Embryonic facial prominence (tissue), 1 donor: ENCODE measurements around the gene DENND1B.

ENCODE experiments used
- DNase-seq: peaks from one replicate; pipeline ENCODE4 v3.0.0-alpha.2; 2016; ENCODE audit errors: extremely low spot score

DENND1B gene, protein sequence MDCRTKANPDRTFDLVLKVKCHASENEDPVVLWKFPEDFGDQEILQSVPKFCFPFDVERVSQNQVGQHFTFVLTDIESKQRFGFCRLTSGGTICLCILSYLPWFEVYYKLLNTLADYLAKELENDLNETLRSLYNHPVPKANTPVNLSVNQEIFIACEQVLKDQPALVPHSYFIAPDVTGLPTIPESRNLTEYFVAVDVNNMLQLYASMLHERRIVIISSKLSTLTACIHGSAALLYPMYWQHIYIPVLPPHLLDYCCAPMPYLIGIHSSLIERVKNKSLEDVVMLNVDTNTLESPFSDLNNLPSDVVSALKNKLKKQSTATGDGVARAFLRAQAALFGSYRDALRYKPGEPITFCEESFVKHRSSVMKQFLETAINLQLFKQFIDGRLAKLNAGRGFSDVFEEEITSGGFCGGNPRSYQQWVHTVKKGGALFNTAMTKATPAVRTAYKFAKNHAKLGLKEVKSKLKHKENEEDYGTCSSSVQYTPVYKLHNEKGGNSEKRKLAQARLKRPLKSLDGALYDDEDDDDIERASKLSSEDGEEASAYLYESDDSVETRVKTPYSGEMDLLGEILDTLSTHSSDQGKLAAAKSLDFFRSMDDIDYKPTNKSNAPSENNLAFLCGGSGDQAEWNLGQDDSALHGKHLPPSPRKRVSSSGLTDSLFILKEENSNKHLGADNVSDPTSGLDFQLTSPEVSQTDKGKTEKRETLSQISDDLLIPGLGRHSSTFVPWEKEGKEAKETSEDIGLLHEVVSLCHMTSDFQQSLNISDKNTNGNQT

DNA sequence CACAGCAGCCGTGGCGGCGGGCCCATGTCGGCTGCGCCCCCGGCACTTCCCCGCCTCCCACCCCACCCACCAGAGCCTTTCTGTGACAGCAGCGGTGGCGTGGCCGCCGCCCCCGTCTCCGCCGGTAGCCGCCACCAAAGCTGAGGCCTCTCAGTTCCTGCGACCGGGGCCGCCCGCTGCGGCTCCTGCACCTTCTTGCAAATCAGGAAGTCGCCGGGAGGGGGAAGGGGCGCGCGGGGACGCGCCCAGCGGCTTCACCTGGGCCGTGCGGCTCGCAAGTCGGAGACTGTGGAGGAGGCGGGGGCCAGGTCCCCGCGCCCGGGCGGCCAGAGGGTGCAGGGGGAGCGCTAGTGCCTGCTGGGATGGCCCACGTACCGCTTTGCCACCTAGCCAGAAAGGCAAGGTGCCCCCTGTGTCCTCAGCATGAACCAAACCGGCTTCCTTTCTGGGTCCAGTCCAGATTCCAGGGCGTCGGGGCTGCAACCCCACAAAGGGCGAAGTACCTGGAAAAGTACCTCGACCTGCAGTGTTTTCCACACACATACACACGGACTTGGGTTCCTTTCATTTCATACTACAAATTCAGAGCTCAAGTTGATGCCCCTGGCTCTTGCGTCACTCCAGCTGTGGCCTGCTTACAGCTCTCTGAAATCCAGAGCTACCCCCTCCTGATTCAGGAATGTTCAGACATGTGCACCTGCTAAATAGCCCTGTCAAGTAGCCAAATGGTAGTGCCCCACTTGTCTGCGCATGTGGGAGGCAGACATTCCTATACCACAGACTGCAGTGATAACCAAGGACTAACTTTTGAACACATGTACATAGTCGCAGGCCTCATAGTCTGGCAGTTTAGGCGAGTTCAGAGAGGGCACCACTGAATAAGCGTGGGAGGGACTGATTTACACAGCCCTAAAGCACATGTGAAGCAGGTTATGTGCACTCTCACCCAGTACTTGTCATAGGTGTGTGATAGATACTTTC lies at the start of gene DENND1B:
TSS of gene DENND1B (minus strand) at position 199 of the 981 bp plus-strand sequence. CDS start 325 bp downstream, outside the sequence.
- DNase-seq = peak; percentile 42

DNA sequence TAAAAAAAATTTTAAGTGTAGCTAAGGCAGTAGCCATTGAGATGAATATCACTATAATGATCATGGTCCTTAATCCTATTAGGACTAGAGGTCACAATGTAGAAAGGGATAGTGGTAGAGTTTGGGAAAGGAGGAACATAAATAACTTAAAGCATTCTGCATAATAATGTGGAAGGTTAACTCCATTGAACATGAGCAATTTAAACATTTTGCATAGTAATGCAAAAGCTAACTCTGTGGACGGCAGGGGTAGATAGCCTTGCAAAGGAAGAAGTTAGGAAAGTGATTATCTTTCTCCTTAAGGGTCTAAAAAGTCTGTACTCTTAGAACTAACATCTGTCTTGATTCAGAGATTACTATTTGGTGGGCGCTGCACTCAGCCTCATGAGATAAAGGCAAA lies 39.0 kb upstream of the DENND1B start:
- no peak for DNase-seq

DNA sequence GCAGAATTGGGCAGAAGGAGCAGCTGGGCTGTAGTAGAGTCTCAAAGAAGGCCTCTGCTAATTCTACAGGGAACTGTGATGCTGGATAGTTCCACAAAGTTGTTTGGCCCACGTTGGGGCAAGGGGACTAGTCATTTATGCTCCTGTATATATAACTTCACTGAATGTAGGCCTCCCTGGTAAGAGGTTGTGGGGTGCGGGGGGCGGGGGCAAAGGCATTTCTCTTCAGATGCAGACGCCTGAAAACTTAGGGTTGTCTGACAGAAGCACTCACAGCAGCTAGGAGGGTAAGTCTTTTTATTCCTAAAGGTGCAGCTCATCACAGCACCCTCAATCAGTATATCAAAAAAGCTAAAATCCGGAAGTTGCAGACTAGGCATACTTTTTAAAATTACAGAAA lies 38.5 kb upstream of the DENND1B start:
- DNase-seq = no peak

DNA sequence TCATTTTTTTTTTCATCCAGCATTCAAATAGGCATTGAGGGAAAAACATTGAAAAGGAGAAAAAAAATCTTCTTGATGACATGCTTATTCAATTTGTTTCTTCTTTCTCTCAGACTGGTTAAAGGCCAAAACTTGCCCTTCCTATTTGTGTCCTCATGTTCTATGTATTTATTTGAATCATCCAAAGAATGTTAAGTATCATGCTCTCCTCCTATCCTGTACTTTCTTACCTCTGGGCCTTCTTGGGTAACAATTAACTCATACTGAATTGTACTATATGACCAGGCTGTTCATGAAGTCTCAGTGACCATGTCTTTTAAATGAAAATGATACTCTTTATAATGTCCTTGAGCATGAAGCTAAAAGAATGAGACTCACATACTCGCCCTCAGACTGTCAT lies 36.5 kb upstream of the DENND1B start:
- no peak for DNase-seq

DNA sequence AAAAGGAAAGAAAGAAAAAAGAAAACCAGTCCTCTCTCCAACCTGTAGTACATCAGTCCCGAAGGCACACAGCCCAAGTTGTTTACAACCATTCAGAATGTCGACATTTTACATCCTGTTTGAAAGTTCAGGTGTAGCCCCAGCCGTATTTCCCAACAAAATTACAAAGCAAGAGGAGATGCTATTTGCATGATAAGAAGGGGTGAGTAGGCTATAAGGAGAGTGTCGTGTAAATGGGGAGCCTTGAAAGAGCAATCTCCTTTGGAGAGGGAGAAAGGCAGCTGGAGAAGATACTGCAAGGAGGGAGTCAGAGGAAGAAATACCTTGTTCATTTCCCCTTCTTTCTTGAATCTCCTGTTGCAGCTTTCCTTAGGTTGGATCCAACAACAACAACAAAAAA lies 35.5 kb upstream of the DENND1B start:
- no peak for DNase-seq

DNA sequence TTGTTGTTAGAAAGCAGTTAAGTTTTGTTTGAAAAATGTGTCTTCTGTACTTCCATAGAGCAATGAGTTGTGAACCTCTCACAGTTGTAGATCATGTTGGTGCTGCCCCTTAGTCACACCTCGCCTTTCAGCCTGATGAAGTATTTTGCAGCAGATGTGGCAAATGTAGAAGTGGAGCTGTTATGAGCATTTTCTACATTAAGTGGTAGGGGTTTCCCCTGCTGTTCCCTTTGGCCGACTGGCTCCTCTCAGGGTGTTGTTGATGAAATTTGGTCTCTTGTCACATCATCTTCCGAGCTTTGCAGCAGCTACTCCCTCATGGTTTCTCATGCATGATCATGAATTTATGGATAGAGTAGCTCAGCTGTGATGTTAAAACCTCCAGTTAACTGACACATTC lies 33.6 kb upstream of the DENND1B start:
- DNase-seq = no peak

DNA sequence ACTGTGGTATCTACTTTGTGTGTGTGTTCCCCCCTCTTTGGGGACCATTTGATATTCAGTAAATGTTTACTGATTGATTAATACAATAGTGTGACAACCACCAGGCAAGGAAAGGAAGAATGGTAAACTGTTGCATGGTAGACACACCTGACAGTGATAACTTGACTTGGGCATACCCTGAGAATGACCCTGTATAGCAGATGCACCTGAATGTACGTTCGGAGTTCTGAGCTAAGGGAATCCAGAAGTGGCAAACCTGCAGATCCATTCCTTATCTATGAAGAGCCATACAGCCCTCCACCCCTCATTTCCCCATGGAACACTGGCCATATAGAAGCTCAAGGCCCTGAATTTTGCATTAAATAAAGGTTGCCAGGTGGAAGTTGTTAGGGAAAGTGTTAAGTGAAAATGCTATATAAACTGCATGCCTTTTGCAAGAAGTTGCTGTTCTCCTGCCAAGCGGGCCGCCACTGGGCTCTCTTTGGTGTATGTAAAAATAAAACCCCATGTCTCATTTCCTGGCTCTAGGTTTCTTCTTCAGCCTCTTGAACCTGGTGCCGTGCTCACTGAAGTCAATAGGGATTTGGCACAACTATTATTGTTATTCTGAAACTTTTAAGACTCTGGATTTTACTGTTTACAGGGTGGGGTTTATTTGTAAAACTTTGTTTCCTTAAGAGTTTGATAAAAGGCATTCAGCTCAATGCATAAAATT lies 32.6 kb upstream of the DENND1B start:
- no peak for DNase-seq

DNA sequence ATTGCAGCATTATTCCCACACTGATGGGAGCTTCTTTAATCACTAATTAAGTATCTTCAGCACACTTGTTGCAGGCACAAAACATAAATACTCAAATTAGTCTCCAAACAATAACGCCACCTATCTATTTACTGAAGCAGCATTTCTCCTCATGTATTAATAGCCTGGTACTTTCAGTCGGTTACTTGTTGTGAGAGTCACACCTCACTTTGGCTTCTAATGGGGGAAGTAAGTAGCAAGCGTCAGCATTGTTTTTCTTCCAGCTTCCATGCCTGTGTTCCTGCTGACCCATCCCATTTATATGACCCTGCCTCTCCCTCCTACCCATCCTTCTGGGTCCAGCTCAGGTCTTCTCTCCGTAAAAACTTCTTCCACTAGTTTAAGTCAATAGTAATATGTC lies 31.9 kb upstream of the DENND1B start:
- DNase-seq = no peak

DNA sequence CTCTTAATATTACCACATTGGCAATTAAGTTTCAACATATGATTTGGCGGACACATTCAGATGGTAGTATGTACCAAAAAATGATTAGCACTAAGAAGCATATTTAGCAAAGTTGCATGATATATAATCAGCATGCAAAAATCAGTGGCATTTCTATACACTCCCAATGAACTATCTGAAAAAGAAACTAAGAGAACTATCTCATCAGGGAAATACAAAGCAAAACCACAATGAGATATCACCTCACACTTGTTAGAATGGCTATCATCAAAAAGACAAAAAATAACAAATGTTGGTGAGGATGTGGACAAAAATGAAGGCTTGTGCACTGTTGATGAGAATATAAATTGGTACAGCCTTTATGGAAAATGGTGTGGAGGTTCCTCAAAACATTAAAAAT lies 31.4 kb upstream of the DENND1B start:
- no peak for DNase-seq

DNA sequence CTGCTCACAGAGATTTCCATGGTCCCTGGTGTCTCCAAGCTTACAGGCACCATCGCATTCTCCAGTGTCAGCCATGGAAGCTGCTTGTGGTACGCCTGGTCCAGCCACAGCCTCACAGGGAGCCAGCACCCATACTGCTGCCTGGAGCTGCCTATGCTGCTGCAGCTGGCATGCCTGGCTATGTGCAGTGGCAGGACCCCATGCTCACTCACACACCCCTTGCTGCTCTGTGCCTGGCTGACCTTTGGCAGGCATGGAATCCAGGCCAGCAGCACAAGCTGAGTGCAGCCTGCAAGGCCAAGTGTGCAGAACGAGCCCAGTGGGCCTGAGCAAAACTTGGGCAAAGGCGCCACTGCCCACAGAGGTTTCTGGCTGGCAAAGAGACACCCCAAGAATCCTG lies 26.4 kb upstream of the DENND1B start:
- no peak for DNase-seq

DNA sequence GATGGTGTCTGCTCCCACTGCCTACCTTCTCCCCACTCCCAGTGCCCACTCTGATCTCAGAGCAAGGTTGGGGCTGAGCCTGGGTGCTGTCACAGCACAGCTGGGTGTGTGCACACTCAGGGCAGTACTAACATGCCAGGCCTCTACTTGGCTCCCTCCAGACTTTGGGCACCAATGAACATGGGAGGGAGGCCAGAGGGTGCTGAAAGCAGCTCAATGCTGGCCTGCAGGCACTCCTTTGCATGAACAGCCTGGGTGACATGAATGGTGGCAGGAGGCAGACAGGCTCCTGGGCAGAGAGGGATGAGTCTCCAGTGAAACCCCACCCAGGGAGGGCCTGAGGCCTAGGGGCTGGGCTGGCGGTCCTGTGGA lies 25.8 kb upstream of the DENND1B start:
- DNase-seq = no peak

DNA sequence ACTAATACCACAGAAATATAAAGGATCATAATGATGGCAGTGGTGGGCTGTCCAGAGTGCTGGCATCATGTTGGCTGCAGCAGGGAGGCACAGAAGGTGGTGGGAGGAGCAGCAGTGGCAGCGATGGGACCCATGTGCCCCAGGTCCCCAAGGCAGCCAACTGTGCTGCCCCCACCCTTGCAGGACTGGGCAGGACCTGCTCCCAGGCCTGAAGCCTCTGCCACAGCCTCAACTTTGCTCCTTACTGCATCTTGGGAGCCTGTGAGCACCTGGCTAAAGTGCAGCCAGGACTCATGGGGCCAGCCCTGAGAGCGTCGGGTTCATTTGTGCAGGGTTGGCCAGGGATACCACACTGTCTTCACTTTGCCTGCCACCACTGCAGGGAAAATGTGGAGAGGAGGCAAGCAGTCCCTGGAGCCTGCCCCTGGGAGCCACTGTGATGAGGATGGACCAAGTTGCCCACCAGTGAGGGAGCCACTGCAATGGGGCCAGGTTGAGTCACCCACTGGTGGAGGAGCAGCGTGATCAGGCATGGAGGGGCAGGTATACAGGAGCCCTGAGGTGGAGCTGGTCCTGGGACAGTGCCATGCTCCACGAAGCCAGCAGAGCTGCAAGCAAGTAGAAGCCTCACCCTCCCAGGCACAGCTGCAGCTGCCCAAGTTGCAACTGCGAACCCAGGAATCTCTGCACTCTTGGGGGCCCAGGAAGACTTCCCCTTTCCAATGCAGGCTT lies 25.3 kb upstream of the DENND1B start:
- DNase-seq = no peak

DNA sequence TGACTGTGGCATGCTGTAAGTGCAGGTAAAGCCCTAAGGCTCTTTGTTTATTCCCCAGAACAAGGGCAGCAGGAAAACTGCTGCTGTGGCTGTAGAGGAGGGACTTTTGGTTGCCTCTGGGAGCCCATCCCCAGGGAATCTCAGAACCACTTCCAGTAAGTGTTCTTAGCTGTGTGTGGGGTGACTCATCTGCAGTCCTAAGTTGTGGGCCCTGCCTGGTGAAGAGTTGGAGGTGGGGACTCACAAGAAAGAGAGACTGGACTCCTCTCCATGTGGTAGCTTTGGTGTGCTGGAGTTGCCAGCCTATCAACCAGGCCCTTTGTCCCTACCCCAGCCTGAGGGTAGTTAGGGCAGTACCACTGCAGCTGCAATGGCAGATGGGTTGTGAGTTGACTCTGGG lies 24.0 kb upstream of the DENND1B start:
- DNase-seq = no peak

DNA sequence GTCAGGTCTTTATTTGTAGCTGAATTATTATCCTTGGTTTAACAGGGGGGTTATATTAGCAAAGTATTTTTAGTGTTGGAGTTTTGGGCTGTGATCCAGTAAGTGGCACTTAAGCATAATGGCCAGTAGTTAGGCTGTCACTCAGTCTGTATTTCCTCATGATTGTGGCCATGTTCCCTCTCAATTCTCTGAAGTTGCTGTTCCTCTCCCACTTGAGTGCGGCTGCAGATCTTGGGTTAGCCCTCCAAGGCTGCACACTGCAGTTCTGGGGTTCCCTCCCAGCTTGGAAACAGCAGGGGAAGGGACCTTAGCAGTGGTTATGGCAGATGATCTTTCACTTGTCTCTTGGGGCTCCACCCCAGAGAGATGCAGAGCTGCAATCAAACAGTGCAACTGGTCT lies 23.2 kb upstream of the DENND1B start:
- no peak for DNase-seq

DNA sequence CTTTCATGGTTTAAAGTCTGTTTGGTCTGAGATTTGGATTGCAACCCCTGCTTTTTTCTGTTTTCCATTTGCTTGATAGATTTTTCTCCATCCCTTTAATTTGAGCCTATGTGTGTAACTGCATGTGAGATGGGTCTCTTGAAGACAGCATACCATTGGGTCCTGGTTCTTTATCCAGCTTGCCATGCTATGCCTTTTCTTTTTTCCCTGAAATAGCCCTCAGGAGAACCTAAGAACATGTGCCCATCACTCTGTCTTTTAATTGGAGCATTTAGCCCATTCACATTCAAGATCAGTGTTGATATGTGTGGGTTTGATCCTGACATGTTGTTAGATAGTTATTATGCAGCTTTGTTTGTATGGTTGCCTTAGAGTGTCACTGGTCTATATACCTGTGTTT lies 21.7 kb upstream of the DENND1B start:
- no peak for DNase-seq

DNA sequence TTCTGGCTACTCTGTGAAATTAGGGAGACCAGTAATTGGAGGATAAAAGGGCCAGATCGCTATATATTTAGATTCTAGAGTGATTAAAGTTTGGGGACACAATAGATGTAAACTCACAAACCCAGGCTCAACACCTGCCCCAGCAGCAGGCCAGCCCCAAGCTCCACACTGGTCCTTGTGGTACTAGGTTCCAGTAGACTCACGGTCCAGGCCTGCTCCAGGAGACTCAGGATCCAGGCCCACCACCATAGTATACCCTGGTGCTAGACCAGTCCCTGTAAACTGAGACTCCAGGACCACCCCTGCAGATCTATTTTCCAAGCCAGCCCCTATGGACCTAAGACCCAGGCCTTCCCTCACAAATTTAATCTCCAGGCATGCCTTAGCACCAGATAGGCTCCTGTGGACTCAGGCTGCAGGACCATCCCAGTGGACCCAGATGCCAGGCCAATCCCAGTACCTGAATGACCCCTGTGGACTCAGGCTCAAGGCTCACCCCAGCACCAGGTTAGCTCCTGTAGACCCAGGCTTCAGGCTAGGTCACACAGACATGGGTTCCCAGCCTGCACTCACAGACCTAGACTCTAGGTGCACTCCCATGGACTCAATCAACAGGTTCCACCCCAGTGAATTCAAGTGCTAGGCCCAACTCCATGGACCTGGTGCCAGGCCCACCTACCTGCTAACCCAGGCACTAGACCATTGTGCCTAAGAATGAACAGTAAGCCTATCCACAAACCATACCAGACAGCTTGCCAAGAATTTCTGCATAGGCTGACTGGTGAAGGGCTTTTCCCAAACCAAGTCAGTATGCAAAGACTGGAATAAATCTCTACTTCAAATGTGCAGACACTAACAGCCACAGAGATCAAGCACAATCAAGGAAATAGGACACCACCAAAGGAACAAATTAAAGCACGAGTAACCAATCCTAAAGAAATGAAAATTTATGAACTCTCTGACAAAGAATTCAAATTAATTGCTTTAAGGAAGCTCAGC lies 13.8 kb upstream of the DENND1B start:
- DNase-seq = no peak

DNA sequence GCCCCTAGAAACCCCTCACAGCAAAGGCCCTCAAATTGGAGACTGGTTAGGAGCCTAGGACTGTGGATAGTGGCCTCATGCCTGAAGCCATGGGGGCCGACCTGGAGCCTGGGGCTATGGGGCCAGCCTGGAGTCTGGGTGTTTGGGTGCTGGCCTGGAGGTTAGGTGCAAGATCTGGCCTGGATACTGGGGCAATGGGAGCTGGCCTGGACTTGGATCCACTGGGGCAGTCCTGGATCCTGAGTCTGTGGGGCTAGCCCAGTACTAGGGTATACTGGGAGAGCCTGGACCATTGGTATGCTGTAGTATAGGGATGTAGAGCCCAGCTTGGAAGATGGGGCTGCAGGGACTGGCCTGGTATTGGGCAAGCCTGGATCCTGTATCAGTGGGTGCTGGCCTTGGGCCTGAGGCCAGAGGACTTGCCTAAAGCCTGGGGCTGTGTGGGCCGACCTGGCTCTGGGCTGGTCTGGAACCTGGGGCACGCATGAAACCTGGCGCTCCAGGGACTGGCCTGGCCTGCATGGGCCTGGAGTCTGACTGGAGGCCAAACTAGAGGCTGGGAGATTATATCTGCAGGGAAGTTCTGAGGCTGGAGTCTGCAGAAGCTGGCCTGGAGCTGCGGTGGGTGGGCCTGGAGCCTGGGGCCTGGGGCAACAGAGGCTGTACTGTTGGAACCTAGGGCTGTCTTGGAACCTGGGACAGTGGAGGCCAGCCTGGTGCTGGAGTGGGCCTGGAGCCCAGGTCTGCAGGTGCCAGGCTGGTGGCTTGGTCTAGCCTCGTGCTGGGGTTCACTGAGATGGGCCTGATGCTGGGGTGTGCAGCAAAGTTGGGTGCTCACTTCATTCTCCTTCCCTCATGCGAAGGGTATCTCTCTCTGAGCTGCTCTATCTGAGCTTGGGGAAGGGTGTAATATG lies 12.6 kb upstream of the DENND1B start:
- no peak for DNase-seq

DNA sequence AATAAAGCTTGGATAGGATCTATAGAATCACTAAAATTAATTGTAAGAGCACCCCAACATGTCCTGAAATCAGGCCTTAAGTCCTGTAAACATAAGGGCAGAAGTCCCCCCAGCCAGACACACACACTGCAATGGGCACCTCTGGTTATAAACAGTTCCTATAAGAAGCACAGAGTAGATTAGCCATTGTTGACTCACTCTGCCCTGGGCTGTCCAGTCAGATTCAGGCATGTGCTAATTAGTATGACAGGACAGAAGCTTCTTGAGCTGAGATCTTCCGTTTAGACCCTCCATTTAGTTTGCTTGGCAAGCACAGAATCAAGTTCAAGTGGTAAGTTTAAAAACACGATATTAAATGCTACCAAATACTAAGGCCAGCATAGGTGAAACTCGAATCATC lies 11.8 kb upstream of the DENND1B start:
- no peak for DNase-seq
